ENCODE results near the gene MRPL33. TPM values are rescaled to one million over a fixed set of nuclear protein-coding genes. Genes with fewer than 3 reads are reported as not detected.

Gene MRPL33
- total and polyA plus RNA-seq, 4 donors, result 59.9 to 174 (median 123) TPM

DNA sequence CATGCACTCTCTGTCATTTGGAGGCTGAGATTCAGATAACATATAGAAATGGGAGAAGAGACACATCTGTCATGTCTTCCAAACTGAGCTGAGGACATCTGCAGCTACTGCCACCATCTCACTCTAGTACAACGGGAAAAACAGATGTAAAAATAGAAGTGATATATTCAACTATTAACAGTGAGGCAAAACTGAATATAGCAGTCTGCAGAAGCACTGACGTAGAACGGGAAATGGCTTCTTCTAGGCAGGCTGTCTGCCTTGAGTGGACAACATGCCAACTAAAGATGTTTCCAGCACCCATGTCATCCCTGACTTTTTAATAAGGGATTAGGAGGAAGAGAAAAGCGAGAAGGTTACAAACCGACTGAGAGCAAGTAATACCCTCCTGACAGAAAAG, 51.6 kb downstream of the MRPL33 start:
- Histone ChIP-seq H3K27me3 (ENCODE audit: control insufficient read depth in 3 of 3, insufficient read depth in 3 of 3, low read length in 2 of 3) (no peaks in the 10 kb centered on the region), H3K36me3 (ENCODE audit: control insufficient read depth in 4 of 4, insufficient read depth in 4 of 4, low read length in 4 of 4) (no peaks in the 10 kb centered on the region), H3K9me3 (ENCODE audit: control insufficient read depth in 4 of 4, insufficient read depth in 3 of 4, low read length in 3 of 4) (no peaks in the 10 kb centered on the region), H3K9ac (ENCODE audit: insufficient read depth in 1 of 2, low read length in 2 of 2) (no peak overlapping the region), H3K4me1 (ENCODE audit: control insufficient read depth in 5 of 5, insufficient read depth in 5 of 5, low read length in 5 of 5) (peaks cover 0 to 3% (median 0%) of the 10 kb centered on the region in 5 donors), H3K4me3 (no peak overlapping the region), H3K27ac (ENCODE audit: low read depth in 1 of 2, low read length in 1 of 2) (peak overlapping the region in 1 of 2 donors; percentile 40)
- DNase-seq, result no peak
- TF ChIP-seq, protein P1, sequence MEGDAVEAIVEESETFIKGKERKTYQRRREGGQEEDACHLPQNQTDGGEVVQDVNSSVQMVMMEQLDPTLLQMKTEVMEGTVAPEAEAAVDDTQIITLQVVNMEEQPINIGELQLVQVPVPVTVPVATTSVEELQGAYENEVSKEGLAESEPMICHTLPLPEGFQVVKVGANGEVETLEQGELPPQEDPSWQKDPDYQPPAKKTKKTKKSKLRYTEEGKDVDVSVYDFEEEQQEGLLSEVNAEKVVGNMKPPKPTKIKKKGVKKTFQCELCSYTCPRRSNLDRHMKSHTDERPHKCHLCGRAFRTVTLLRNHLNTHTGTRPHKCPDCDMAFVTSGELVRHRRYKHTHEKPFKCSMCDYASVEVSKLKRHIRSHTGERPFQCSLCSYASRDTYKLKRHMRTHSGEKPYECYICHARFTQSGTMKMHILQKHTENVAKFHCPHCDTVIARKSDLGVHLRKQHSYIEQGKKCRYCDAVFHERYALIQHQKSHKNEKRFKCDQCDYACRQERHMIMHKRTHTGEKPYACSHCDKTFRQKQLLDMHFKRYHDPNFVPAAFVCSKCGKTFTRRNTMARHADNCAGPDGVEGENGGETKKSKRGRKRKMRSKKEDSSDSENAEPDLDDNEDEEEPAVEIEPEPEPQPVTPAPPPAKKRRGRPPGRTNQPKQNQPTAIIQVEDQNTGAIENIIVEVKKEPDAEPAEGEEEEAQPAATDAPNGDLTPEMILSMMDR (IDR thresholded peaks at IDR 0.05; ENCODE audit: control extremely low read depth, extremely low read depth), result no peak
- ATAC-seq (ENCODE audit: insufficient read depth, low FRiP score), result no peak
- WGBS, 2 donors, result 84 to 87% methylated on average over 5 of the region's 5 CpGs

DNA sequence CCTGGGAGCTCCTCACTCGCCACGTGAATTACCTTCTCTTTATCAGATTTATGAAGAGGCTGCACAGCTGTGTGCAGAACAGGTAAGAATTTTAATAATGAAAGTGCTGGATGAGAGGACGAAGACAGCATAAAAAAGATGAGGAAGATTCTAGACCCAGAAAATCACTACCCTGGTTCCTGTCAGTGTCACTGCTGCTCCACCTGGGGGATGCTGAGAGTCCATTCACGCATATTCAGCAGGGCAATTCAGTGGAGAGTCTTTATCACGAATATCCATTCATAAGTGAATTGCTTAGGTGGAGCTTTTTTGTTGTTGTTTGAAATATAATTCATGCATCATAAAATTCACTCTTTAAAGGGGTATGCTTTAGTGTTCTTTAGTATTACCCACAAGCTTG, 52.0 kb downstream of the MRPL33 start:
- WGBS, 2 donors, result 90 to 91% methylated on average over 5 of the region's 5 CpGs

DNA sequence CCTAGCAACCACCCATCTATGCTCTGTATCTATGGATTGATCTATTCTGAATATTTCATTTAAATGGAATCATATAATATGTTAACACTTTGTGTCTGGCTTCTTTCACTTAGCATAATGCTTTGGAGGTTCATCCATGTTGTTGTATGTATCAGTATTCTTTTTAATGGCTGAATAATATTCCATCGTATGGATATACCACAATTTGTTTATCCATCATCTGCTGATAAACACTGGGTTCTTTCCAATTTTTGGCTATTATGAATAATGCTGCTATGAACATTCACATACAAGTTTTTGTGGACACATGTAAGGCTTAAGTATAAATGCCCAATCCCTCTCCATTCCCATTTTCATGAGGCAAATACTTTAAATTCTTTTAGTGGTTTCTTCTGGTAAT, 52.9 kb downstream of the MRPL33 start:
- Histone ChIP-seq H3K36me3 (ENCODE audit: control insufficient read depth in 4 of 4, insufficient read depth in 4 of 4, low read length in 4 of 4) (no peaks in the 10 kb centered on the region), H3K27me3 (ENCODE audit: control insufficient read depth in 3 of 3, insufficient read depth in 3 of 3, low read length in 2 of 3) (no peaks in the 10 kb centered on the region), H3K4me3 (no peak overlapping the region), H3K9me3 (ENCODE audit: control insufficient read depth in 4 of 4, insufficient read depth in 3 of 4, low read length in 3 of 4) (no peaks in the 10 kb centered on the region), H3K27ac (ENCODE audit: low read depth in 1 of 2, low read length in 1 of 2) (no peak overlapping the region), H3K4me1 (ENCODE audit: control insufficient read depth in 5 of 5, insufficient read depth in 5 of 5, low read length in 5 of 5) (peaks cover 0 to 3% (median 0%) of the 10 kb centered on the region in 5 donors), H3K9ac (ENCODE audit: insufficient read depth in 1 of 2, low read length in 2 of 2) (no peak overlapping the region)
- ATAC-seq (ENCODE audit: insufficient read depth, low FRiP score) (no peak), DNase-seq (no peak)
- TF ChIP-seq, protein P1 (IDR thresholded peaks at IDR 0.05; ENCODE audit: control extremely low read depth, extremely low read depth), result no peak
- 100% methylated on average over 1 of the region's 1 CpG for whole genome bisulfite sequencing, 2 donors

More for the DNA sequence above, 52.0 kb downstream of the MRPL33 start:
- ATAC-seq (ENCODE audit: insufficient read depth, low FRiP score) (no peak), DNase-seq (no peak)
- TF ChIP-seq, protein P1 (IDR thresholded peaks at IDR 0.05; ENCODE audit: control extremely low read depth, extremely low read depth), result no peak
- Histone ChIP-seq H3K4me3 (no peak overlapping the region), H3K27me3 (ENCODE audit: control insufficient read depth in 3 of 3, insufficient read depth in 3 of 3, low read length in 2 of 3) (no peaks in the 10 kb centered on the region), H3K27ac (ENCODE audit: low read depth in 1 of 2, low read length in 1 of 2) (peak overlapping the region in 1 of 2 donors; percentile 40), H3K36me3 (ENCODE audit: control insufficient read depth in 4 of 4, insufficient read depth in 4 of 4, low read length in 4 of 4) (no peaks in the 10 kb centered on the region), H3K9me3 (ENCODE audit: control insufficient read depth in 4 of 4, insufficient read depth in 3 of 4, low read length in 3 of 4) (no peaks in the 10 kb centered on the region), H3K9ac (ENCODE audit: insufficient read depth in 1 of 2, low read length in 2 of 2) (no peak overlapping the region), H3K4me1 (ENCODE audit: control insufficient read depth in 5 of 5, insufficient read depth in 5 of 5, low read length in 5 of 5) (peaks cover 0 to 3% (median 0%) of the 10 kb centered on the region in 5 donors)

DNA sequence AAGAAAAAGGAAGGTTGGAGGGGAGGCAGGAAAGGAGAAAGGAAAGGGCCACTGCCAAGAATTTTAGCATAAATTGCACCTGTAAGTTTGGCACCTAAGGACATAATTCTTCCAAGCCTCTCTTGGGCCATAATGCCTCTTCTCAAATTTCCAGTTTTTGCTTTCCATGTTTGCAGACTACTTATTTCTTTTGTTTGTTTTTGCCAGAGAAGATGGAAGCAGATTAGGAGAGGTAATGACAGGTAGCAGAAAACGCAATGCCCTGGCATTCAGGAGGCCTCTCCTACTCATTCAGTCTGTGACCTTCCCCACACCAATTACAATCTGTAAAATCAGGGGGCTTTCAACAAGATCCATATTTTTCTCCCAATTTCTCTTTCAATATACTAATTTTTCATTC, 56.8 kb downstream of the MRPL33 start:
- H3K4me3 ChIP-seq, result no peak overlapping the region
- H3K9ac ChIP-seq (ENCODE audit: insufficient read depth in 1 of 2, low read length in 2 of 2), result no peak overlapping the region
- no peak for ATAC-seq (ENCODE audit: insufficient read depth, low FRiP score)
- H3K27ac ChIP-seq (ENCODE audit: low read depth in 1 of 2, low read length in 1 of 2), result no peak overlapping the region
- peaks cover 0 to 3% (median 0%) of the 10 kb centered on the region in 4 donors for H3K36me3 ChIP-seq (ENCODE audit: control insufficient read depth in 4 of 4, insufficient read depth in 4 of 4, low read length in 4 of 4)
- TF ChIP-seq, protein P1 (IDR thresholded peaks at IDR 0.05; ENCODE audit: control extremely low read depth, extremely low read depth), result no peak
- no peaks in the 10 kb centered on the region for H3K27me3 ChIP-seq (ENCODE audit: control insufficient read depth in 3 of 3, insufficient read depth in 3 of 3, low read length in 2 of 3)
- 60 to 87% methylated on average over 1 of the region's 1 CpG for WGBS, 2 donors
- H3K4me1 ChIP-seq (ENCODE audit: control insufficient read depth in 5 of 5, insufficient read depth in 5 of 5, low read length in 5 of 5), result peaks cover 0 to 2% (median 0%) of the 10 kb centered on the region in 5 donors
- peaks cover 0 to 2% (median 0%) of the 10 kb centered on the region in 4 donors for H3K9me3 ChIP-seq (ENCODE audit: control insufficient read depth in 4 of 4, insufficient read depth in 3 of 4, low read length in 3 of 4)
- DNase-seq, result no peak
